ENCODE data around the gene SDHAF1. TPM values are rescaled to one million over a fixed set of nuclear protein-coding genes. Genes with fewer than 3 reads are reported as not detected.

The SDHAF1 gene
- total RNA-seq, 4 donors from 2014 or later, result 17.6 to 40.1 (median 29.6) TPM

DNA sequence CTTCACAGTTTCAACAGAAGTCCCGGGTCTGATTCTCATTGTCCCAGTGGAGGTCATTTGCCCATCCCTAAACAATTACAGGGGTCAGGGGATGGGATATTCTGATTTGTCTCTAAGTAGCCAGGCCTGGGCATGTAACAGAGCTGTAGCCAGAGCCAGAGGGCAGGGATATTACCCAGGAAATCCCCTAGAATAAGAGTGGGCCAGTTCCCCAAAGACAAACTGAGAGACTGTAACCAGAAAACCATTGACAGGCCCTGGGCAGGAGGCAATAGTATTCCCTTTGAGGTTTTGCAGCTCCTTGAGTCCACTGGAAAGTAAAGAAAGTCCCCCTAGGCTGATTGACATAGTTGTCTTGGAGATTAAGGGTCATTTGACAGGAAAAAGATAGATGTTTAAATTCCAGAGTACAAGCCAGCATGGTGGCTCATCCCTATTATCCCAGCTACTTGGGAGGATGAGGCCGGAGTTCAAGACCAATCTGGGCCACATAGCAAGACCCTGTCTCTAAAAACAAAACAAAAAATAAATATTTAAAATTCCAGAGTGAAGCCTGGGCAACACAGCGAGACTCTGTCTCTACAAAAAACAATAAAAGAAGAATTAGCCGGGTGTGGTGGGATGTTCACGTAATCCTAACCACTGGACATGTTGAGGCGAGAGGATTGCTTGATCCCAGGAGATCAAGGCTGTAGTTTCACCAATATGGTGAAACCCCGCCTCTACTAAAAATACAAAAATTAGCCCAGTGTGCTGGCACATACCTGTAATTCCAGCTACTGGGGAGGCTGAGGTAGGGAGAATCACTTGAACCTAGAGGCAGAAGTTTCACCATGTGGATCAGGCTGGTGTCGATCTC lies 1.9 kb upstream of the SDHAF1 start:
- no peak for TF ChIP-seq POLR2A (IDR thresholded peaks at IDR 0.05)
- TF ChIP-seq, protein P1, sequence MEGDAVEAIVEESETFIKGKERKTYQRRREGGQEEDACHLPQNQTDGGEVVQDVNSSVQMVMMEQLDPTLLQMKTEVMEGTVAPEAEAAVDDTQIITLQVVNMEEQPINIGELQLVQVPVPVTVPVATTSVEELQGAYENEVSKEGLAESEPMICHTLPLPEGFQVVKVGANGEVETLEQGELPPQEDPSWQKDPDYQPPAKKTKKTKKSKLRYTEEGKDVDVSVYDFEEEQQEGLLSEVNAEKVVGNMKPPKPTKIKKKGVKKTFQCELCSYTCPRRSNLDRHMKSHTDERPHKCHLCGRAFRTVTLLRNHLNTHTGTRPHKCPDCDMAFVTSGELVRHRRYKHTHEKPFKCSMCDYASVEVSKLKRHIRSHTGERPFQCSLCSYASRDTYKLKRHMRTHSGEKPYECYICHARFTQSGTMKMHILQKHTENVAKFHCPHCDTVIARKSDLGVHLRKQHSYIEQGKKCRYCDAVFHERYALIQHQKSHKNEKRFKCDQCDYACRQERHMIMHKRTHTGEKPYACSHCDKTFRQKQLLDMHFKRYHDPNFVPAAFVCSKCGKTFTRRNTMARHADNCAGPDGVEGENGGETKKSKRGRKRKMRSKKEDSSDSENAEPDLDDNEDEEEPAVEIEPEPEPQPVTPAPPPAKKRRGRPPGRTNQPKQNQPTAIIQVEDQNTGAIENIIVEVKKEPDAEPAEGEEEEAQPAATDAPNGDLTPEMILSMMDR (IDR thresholded peaks at IDR 0.05), result no peak
- Histone ChIP-seq H3K36me3 (peaks cover 0 to 15% (median 0%) of the 10 kb centered on the region in 3 donors), H3K9me3 (no peaks in the 10 kb centered on the region), H3K4me3 (no peak overlapping the region), H3K27me3 (peaks cover 0 to 8% (median 0%) of the 10 kb centered on the region in 4 donors), H3K4me1 (peaks cover 12 to 38% (median 24%) of the 10 kb centered on the region in 3 donors), H3K27ac (no peak overlapping the region)
- WGBS, 2 donors, result 55 to 57% methylated on average over 7 to 8 of the region's 8 CpGs
- intact Hi-C loops (cut with DNase I), result no loop called here
- DNase-seq, result no peak

DNA sequence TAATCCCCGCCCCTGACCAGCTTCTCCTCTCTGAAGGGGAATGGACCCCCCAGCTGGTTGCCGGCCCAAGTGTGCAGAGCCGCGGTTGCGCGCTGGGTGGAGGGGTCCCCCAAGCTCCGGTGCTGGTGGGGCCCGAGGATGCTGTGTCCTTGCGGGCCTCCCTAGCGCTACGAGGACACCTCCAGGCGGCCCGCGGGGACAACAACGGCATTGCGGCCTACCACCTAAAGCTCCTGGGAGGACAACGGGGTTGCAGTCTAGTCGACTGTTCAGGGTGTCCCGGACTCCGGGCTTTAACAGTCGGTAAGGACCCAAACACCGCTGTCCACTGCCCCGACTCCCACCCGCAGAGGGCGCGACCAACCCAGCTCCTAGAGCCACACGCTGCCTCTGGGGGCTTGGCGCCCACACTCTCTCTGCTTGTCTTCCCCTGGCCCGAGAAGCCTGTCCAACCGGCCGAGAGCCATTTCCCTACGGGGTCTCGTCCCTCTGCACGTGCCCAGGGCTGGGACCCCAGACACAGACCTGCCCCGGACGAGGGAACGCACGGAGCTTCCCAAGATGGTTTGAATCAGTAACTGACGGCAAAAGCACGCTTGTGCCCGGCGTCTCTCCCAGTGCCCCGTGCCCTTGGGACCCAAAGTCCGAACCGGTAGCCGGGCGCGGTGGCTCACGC lies 927 bp upstream of the SDHAF1 start:
- TF ChIP-seq, protein P1 (IDR thresholded peaks at IDR 0.05), result no peak
- no peak for TF ChIP-seq POLR2A (IDR thresholded peaks at IDR 0.05)
- 22 to 40% methylated on average over 7 to 27 of the region's 49 CpGs for WGBS, 2 donors
- Histone ChIP-seq H3K27me3 (no peaks in the 10 kb centered on the region), H3K27ac (peak overlapping the region; percentile 34 to 92 (median 84)), H3K4me3 (peak overlapping the region; percentile 71 to 94 (median 86)), H3K36me3 (peaks cover 0 to 24% (median 0%) of the 10 kb centered on the region in 3 donors), H3K9me3 (no peaks in the 10 kb centered on the region), H3K4me1 (peaks cover 12 to 47% (median 28%) of the 10 kb centered on the region in 3 donors)
- no peak for DNase-seq
- intact Hi-C loops (cut with DNase I), result no loop called here

DNA sequence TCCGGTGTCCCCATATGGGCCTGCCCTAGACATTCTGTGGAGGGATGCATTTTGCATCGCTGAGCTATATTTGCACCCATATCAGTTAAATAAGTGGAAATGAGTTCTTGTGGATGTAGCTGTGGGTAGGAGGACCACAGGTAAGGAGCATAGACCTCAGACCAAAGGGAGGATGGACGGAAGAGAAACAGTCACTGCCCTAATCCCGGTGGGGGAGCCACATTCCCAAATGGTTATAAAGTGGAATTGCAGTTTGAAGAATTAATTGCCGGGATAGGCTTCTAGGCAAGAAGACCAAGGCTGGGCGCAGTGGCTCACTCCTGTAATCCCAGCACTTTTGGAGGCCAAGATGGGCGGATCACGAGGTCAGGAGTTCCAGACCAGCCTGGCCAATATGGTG lies 1.8 kb downstream of the SDHAF1 start:
- Histone ChIP-seq H3K36me3 (peaks cover 0 to 32% (median 0%) of the 10 kb centered on the region in 3 donors), H3K27ac (peak overlapping the region in 3 of 4 donors; percentile 84 to 92 (median 88)), H3K27me3 (no peaks in the 10 kb centered on the region), H3K4me3 (peak overlapping the region in 2 of 4 donors; percentile 83 to 88), H3K9me3 (no peaks in the 10 kb centered on the region), H3K4me1 (peaks cover 12 to 58% (median 34%) of the 10 kb centered on the region in 3 donors)
- 90% methylated on average over 6 to 8 of the region's 8 CpGs for WGBS, 2 donors
- DNase-seq, result no peak
- intact Hi-C loops (cut with DNase I), result no loop called here
- no peak for TF ChIP-seq POLR2A (IDR thresholded peaks at IDR 0.05)
- TF ChIP-seq, protein P1 (IDR thresholded peaks at IDR 0.05), result no peak

DNA sequence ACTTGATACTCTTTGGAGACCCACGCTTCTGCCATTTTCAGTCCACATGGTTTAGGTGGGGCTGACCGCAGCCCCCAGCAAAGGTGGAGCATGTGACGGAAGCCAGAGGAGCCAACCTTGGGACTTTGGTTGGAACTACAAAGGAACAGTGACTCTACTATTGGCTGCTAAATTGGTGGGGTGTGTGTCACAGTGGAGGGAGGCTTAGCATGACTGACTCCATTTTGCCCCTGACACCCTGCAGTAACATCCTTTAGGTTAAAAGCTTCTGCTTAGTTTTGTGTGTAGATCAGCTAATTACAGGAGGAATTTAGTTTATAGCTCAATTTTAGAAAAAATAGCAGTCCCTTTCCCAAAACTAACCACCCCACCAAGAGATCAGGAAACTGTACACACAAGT lies 6.6 kb downstream of the SDHAF1 start:
- no peak for DNase-seq
- intact Hi-C loops (cut with DNase I), result no loop called here
- Histone ChIP-seq H3K27ac (no peak overlapping the region), H3K36me3 (peaks cover 0 to 45% (median 0%) of the 10 kb centered on the region in 3 donors), H3K4me3 (no peak overlapping the region), H3K27me3 (no peaks in the 10 kb centered on the region), H3K9me3 (no peaks in the 10 kb centered on the region), H3K4me1 (peaks cover 1 to 30% (median 16%) of the 10 kb centered on the region in 3 donors)
- WGBS, 2 donors, result 93 to 100% methylated on average over 1 to 3 of the region's 3 CpGs
- TF ChIP-seq, protein P1 (IDR thresholded peaks at IDR 0.05), result no peak
- TF ChIP-seq POLR2A (IDR thresholded peaks at IDR 0.05), result no peak

DNA sequence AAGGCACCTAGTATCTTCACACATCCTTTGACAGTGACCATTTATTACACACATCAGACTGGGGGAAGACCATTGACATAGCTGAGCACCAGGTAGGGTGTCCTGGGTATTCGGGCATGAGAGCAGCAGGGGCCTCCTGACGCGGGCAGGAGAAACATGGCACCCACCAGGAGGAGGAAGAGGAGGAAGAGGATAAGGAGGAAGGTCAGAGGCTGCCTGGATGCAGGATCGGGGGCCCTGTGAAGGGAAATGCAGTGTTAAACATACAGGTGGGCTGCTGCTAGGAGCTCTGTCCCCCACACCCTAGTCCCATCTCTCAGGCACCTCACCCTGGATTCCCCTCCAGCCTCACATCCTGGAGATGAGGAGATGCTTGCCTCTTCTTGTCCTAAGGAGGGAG lies 8.3 kb downstream of the SDHAF1 start:
- H3K27me3 ChIP-seq, result no peaks in the 10 kb centered on the region
- intact Hi-C loops (cut with DNase I), result no loop called here
- WGBS, 2 donors, result 94 to 96% methylated on average over 3 to 4 of the region's 4 CpGs
- H3K27ac ChIP-seq, result no peak overlapping the region
- H3K9me3 ChIP-seq, result no peaks in the 10 kb centered on the region
- TF ChIP-seq, protein P1 (IDR thresholded peaks at IDR 0.05), result no peak
- TF ChIP-seq POLR2A (IDR thresholded peaks at IDR 0.05), result no peak
- H3K4me3 ChIP-seq, result no peak overlapping the region
- peaks cover 0 to 28% (median 0%) of the 10 kb centered on the region in 3 donors for H3K36me3 ChIP-seq
- no peak for DNase-seq
- H3K4me1 ChIP-seq, result peaks cover 1 to 23% (median 10%) of the 10 kb centered on the region in 3 donors
